HepG2 (cell line): Measurements from ENCODE around the gene OGFR. TPM values are rescaled to one million over a fixed set of nuclear protein-coding genes. Genes with fewer than 3 reads are reported as not detected.

Source experiments
- ATM ChIP-seq: fragments of 450-650 bp; IDR thresholded peaks from 2 replicates; pipeline ENCODE4 v1.7.1; 2017; ENCODE audit warnings: mild to moderate bottlenecking, borderline replicate concordance
- KLF9 ChIP-seq: IDR thresholded peaks from 2 replicates; pipeline ENCODE4 v1.6.1; 2016; ENCODE audit warnings: low read depth
- ZNF274 ChIP-seq: sonication (generic); formaldehyde crosslinking; IDR thresholded peaks from 2 replicates; pipeline ENCODE4 v1.5.1; 2020; ENCODE audit warnings: mild to moderate bottlenecking, missing genetic modification reagents
- ZNF318 ChIP-seq: sonication (generic); formaldehyde crosslinking; IDR thresholded peaks from 2 replicates; pipeline ENCODE4 v1.4.0; 2020; ENCODE audit warnings: mild to moderate bottlenecking, missing genetic modification reagents
- ZNF431 ChIP-seq: sonication (generic); formaldehyde crosslinking; IDR thresholded peaks from 2 replicates; pipeline ENCODE4 v1.9.0; 2022; ENCODE audit warnings: missing genetic modification reagents, low read depth, mild to moderate bottlenecking, borderline replicate concordance
- ZNF713 ChIP-seq: sonication (generic); formaldehyde crosslinking; IDR thresholded peaks from 2 replicates; pipeline ENCODE4 v1.4.0; 2020; ENCODE audit warnings: mild to moderate bottlenecking, missing genetic modification reagents
- ZNF75D ChIP-seq: sonication (generic); formaldehyde crosslinking; IDR thresholded peaks from 2 replicates; pipeline ENCODE4 v1.8.1; 2023; ENCODE audit warnings: missing genetic modification reagents, mild to moderate bottlenecking, borderline replicate concordance
- ZNF768 ChIP-seq: sonication (generic); formaldehyde crosslinking; IDR thresholded peaks from 2 replicates; pipeline ENCODE4 v1.4.0; 2020; ENCODE audit warnings: missing genetic modification reagents
- polyA plus RNA-seq, 8 experiments: library from polyadenylated mRNA; depleted of rRNA in 3 of 8; stranded (reverse) in 7 of 8; unstranded in 1 of 8; fragments of >200 nt; fragmentation: Illumina TruSeq in 4 of 8; extraction: Trizol in 4 of 8; gene quantifications; 2 replicates each; pipeline versions ENCODE4 v1.2.1 to v1.2.3, GENCODE V29; 2011 to 2016; ENCODE audit warnings: low read depth in 4 of 8, missing spikeins in 1 of 8, mixed read lengths in 1 of 8; ENCODE audit not compliant: insufficient read depth in 1 of 8
- total RNA-seq, 5 experiments: library from RNA; depleted of rRNA; stranded (reverse); fragments of >200 nt; fragmentation: Illumina TruSeq; extraction: Trizol; gene quantifications; 2 replicates each; pipeline ENCODE4 v1.2.3, GENCODE V29; 2016; ENCODE audit warnings: low read depth in 1 of 5
- TF ChIP-seq, protein P1 (sequence below): sonication (generic); formaldehyde crosslinking; IDR thresholded peaks from 2 replicates; pipeline ENCODE4 v1.9.0; 2022; ENCODE audit warnings: missing genetic modification reagents, mild to moderate bottlenecking, borderline replicate concordance
- TF ChIP-seq, protein P2 (sequence below): sonication (generic); formaldehyde crosslinking; IDR thresholded peaks from 2 replicates; pipeline ENCODE4 v1.4.0; 2020; ENCODE audit warnings: missing genetic modification reagents; ENCODE audit errors: not compliant biosample characterization
- TF ChIP-seq, protein P3 (sequence below): sonication (generic); formaldehyde crosslinking; IDR thresholded peaks from 2 replicates; pipeline ENCODE4 v1.5.0; 2020; ENCODE audit warnings: mild to moderate bottlenecking, missing genetic modification reagents, moderate library complexity

Gene OGFR
- total and polyA plus RNA-seq, 2 of the 13 experiments (the other 11 are each of a cell fraction or from before 2014, with no cell fraction given): 47.7 to 81.8 TPM

DNA sequence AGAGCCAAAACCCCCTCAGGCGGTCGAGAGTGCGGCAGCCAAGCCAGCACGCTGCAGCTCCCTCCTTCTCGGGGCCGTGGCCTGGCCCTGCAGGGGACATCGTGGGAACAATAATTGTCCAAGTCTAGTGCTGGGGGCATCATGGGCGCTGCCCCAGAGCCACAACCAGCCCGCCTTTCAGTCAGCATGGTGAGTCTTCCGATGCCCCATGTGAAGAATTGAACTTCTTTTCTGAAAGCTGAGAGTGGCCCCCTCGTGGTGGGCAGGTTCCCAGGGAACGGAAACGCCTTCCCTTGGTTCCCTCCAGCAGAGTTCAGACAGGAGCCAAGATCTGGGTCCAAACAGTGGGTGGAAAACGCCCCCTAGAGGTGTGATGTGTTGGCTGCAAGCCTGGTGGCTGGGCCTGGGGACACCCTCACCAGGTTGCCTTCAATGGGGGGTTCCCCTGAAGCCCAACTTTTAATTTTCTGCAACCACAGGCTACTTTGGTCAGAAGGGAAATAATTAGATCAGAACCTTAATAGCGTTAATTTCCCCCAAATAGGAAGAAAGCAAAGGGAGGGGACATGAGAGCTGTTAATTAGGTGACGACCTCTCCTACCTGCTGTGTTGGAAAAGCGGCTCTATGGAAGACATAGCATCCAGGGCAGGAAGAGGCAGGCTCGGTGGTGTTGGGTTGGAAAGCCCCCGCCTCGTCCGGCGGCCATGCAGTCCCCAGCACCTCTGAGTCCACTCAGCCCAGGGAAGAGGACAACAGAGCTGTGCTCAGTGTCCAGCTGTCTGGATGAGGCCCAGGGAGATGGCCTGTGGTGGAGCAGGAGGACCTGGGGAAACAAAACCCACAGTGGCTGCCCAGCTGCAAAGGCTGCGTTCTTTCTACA is 13.1 kb upstream of the OGFR start (continued):
- TF ChIP-seq ZNF318 (CRISPR knock-in tag) (no peak; the same call in 1 of the 2 replicates), ZNF768 (CRISPR knock-in tag) (peak; percentile 39), ATM (no peak), ZNF713 (CRISPR knock-in tag) (no peak), ZNF75D (CRISPR knock-in tag) (no peak), ZNF431 (no peak), KLF9 (CRISPR knock-in tag) (no peak), ZNF274 (peak; percentile 92)
- TF ChIP-seq, protein P1, sequence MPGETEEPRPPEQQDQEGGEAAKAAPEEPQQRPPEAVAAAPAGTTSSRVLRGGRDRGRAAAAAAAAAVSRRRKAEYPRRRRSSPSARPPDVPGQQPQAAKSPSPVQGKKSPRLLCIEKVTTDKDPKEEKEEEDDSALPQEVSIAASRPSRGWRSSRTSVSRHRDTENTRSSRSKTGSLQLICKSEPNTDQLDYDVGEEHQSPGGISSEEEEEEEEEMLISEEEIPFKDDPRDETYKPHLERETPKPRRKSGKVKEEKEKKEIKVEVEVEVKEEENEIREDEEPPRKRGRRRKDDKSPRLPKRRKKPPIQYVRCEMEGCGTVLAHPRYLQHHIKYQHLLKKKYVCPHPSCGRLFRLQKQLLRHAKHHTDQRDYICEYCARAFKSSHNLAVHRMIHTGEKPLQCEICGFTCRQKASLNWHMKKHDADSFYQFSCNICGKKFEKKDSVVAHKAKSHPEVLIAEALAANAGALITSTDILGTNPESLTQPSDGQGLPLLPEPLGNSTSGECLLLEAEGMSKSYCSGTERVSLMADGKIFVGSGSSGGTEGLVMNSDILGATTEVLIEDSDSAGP (CRISPR knock-in tag): peak; percentile 48; the same call in 1 of the 2 replicates
- TF ChIP-seq, protein P2, sequence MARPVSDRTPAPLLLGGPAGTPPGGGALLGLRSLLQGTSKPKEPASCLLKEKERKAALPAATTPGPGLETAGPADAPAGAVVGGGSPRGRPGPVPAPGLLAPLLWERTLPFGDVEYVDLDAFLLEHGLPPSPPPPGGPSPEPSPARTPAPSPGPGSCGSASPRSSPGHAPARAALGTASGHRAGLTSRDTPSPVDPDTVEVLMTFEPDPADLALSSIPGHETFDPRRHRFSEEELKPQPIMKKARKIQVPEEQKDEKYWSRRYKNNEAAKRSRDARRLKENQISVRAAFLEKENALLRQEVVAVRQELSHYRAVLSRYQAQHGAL (CRISPR knock-in tag): no peak
- TF ChIP-seq, protein P3, sequence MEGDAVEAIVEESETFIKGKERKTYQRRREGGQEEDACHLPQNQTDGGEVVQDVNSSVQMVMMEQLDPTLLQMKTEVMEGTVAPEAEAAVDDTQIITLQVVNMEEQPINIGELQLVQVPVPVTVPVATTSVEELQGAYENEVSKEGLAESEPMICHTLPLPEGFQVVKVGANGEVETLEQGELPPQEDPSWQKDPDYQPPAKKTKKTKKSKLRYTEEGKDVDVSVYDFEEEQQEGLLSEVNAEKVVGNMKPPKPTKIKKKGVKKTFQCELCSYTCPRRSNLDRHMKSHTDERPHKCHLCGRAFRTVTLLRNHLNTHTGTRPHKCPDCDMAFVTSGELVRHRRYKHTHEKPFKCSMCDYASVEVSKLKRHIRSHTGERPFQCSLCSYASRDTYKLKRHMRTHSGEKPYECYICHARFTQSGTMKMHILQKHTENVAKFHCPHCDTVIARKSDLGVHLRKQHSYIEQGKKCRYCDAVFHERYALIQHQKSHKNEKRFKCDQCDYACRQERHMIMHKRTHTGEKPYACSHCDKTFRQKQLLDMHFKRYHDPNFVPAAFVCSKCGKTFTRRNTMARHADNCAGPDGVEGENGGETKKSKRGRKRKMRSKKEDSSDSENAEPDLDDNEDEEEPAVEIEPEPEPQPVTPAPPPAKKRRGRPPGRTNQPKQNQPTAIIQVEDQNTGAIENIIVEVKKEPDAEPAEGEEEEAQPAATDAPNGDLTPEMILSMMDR: peak; percentile 99
